AG04450 (cell line): Measurements from ENCODE around the gene LGALSL. TPM values are rescaled to one million over a fixed set of nuclear protein-coding genes. Genes with fewer than 3 reads are reported as not detected.

Experiments used
- CTCF ChIA-PET: fragments of 300-600, 350-600 bp; formaldehyde crosslinking; extraction: SDS; loops from one replicate; lab custom pipeline; 2022; ENCODE audit warnings: antibody characterized with exemption, inconsistent platforms; lab: Charles Lee
- POLR2A ChIA-PET: fragments of 350-600 bp; formaldehyde crosslinking; extraction: SDS; loops from one replicate; lab custom pipeline; 2021; ENCODE audit warnings: antibody characterized with exemption, inconsistent platforms; lab: Yijun Ruan, JAX
- DNase-seq: peaks from one replicate; pipeline ENCODE4 v3.0.0-alpha.2; 2011; ENCODE audit warnings: low read depth, low spot score
- H3K27ac ChIP-seq: one replicate; pipeline ENCODE4 v1.5.1; 2012; ENCODE audit warnings: low read depth, low read length, control low read depth
- H3K27me3 ChIP-seq: one replicate; pipeline ENCODE4 v1.6.0; 2012; ENCODE audit warnings: low read length; ENCODE audit not compliant: control insufficient read depth, insufficient read depth
- H3K4me3 ChIP-seq: 2 replicates; pipeline ENCODE4 v1.5.1; 2011; ENCODE audit warnings: mild to moderate bottlenecking, low read depth, low read length, control low read depth
- H3K9me3 ChIP-seq: 2 replicates; pipeline ENCODE4 v1.5.1; 2012; ENCODE audit warnings: low read length; ENCODE audit not compliant: control insufficient read depth, insufficient read depth
- CTCF ChIP-seq: IDR thresholded peaks from 2 replicates; pipeline ENCODE4 v1.5.1; 2011; ENCODE audit warnings: low read depth, low read length, control low read depth, inconsistent platforms
- polyA plus RNA-seq: library from polyadenylated mRNA; depleted of rRNA; stranded (reverse); fragments of >200 nt; gene quantifications from 2 replicates; pipeline ENCODE4 v1.2.3, GENCODE V29; 2011

LGALSL gene
- polyA plus RNA-seq, 1 experiment: 0.56 TPM

DNA sequence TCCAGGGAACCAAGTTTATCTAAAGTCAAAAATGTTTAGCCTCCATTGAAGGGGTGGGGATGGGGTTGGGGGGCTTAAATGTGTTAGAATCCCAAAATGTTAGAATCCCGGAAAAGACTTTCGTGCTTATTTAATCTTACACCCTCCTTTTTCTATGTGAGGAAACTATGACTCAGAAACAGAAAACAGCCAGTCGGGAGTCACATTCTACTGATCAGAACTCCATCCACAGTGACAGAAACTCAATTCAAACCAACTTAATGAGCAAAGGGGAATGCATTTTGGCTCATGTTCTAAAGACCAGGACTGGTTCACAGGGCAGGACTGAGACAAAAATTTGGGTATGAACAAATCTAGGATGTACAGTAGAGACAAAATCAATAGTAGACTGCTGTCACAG, 38.3 kb downstream of the LGALSL start:
- no peak overlapping the region for H3K4me3 ChIP-seq
- H3K27ac ChIP-seq: no peak overlapping the region
- ChIA-PET POLR2A (no interaction called here), CTCF (interaction anchor here (1.5 kb wide), 1 partner anchor 161 kb away, joined by 6 read pairs; no protein-coding TSS in a partner anchor)
- H3K9me3 ChIP-seq: no peaks in the 10 kb centered on the region
- no peak for TF ChIP-seq CTCF
- DNase-seq: no peak
- H3K27me3 ChIP-seq: peaks cover 28% of the 10 kb centered on the region

DNA sequence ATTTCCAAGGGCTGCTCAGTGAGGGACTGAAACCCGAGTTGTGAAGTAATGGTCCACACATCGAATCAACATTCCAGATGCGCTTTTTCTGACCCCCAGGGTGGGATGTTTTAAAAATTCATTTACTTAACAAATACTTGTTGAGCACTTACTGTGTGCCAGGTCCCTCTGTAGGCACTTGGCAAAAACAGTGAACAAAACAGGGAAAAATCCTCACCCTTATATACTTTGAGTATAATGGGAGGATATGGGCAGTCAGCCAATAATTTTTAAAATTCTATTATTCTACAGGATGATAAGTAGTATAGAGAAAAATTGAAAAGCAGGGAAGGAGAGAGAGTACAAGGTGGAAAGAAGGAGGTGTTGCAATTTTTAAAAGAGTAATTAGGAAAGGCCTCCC, 38.9 kb downstream of the LGALSL start:
- ChIA-PET POLR2A (no interaction called here), CTCF (interaction anchor here (0.7 to 2.3 kb wide), 3 partner anchors 9 to 794 kb away, joined by 3 to 13 read pairs (median 5); no protein-coding TSS in a partner anchor)
- no peak for TF ChIP-seq CTCF
- DNase-seq: no peak
- Histone ChIP-seq H3K27me3 (peaks cover 27% of the 10 kb centered on the region), H3K9me3 (no peaks in the 10 kb centered on the region), H3K4me3 (no peak overlapping the region), H3K27ac (no peak overlapping the region)

DNA sequence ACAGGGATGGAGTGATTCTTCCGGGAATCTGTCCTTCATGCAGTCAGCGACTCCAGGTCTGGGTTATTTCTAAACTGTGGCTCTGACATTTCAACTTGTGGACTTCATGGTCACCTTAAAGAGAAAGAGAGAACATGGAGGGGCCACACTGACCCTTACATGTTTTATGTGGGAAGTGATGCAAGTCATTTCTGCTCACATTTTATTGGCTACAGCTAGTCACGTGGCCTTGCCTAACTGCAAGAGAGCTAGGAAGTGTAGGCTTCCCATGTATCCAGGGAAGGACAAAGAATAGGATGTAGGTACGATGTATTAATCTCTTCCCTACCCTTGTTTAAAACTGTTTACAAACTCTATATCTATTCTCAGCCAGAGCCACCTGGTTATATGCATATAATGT, 39.8 kb downstream of the LGALSL start:
- TF ChIP-seq CTCF: no peak
- Histone ChIP-seq H3K27ac (no peak overlapping the region), H3K9me3 (no peaks in the 10 kb centered on the region), H3K4me3 (no peak overlapping the region), H3K27me3 (peaks cover 35% of the 10 kb centered on the region)
- DNase-seq: no peak
- ChIA-PET CTCF (interaction anchor here (1.1 to 2.3 kb wide), 2 partner anchors 163 to 444 kb away, joined by 3 to 13 read pairs; no protein-coding TSS in a partner anchor), POLR2A (no interaction called here)

DNA sequence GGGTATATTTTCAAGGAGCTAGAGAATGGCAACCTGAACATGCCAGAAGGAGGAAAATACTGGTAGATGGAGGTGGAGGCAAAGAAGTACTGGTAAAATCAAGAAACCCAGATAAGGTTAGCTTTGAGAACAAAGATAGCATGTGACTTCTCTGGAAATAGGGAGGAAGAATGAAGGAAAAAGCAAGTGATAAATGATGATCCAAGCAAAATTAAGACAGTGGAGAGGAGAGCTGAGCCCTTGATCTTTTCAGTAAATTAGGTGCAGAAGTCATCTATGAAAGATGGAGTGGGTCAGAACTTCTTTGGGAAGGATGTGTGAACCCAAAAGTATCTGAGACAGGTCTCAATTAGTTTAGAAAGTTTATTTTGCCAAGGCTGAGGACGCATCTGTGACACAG, 44.5 kb downstream of the LGALSL start:
- peaks cover 35% of the 10 kb centered on the region for H3K27me3 ChIP-seq
- DNase-seq: no peak
- ChIA-PET CTCF (interaction anchor here (1.5 to 3.7 kb wide), 2 partner anchors 10 to 167 kb away, joined by 8 to 26 read pairs; no protein-coding TSS in a partner anchor), POLR2A (no interaction called here)
- H3K9me3 ChIP-seq: no peaks in the 10 kb centered on the region
- H3K27ac ChIP-seq: no peak overlapping the region
- TF ChIP-seq CTCF: no peak
- no peak overlapping the region for H3K4me3 ChIP-seq

GRCh38 chr2:64500549-64500948, 46.6 kb downstream of the LGALSL start:
- Histone ChIP-seq H3K9me3 (no peaks in the 10 kb centered on the region), H3K27me3 (peaks cover 38% of the 10 kb centered on the region), H3K4me3 (no peak overlapping the region), H3K27ac (no peak overlapping the region)
- no peak for TF ChIP-seq CTCF
- CTCF ChIA-PET: interaction anchor here (0.7 kb wide), 1 partner anchor 57 kb away, joined by 3 read pairs; no protein-coding TSS in a partner anchor
- POLR2A ChIA-PET: no interaction called here
- no peak for DNase-seq
